ENCODE results near the gene BLCAP. TPM values are rescaled to one million over a fixed set of nuclear protein-coding genes. Genes with fewer than 3 reads are reported as not detected.
"Not testable (repeated sequence)": the region's sequence is repeated elsewhere in the genome, so short reads cannot be mapped to it uniquely, and the experiment has no call there.

BLCAP gene
- total and polyA plus RNA-seq, 2 experiments from 2014 or later: 65.8 to 71.9 TPM

DNA sequence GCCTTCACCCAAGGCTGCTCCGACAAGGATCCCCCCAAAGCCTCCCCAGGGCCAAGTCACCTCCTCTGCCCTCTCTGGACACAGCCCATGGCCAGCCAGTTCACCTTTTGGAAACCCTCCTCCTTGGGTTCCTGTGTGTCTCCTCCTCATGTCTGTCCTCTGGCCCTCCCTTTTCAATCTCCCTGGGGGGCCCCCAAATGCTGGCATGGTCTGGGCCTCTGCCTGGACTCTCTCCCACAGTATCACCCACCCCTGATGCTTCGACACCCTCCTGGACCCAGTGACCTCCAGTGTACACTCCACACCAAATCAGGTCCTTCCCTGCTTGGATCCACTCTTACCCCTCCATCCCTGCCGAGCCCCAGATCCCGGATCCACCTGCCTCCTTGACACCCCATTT lies 53.3 kb downstream of the BLCAP start:
- 93% methylated on average over 4 of the region's 4 CpGs for WGBS (ENCODE audit: low lambda C conversion rate, missing lambda C conversion rate)
- Histone ChIP-seq H3K79me2 (no peaks in the 10 kb centered on the region), H2AFZ (no peak overlapping the region), H3K4me1 (ENCODE audit: insufficient read depth) (no peaks in the 10 kb centered on the region), H3K9me2 (replicated peaks; ENCODE audit: insufficient read depth) (no peaks in the 10 kb centered on the region), H3K4me2 (no peak overlapping the region), H3K27me3 (no peaks in the 10 kb centered on the region), H4K20me1 (ENCODE audit: insufficient read depth, poor library complexity, severe bottlenecking) (no peaks in the 10 kb centered on the region), H3K36me3 (replicated peaks; ENCODE audit: insufficient read depth, low read depth) (no peaks in the 10 kb centered on the region), H3K27ac (no peak overlapping the region), H3K4me3 (no peak overlapping the region), H3K9me3 (ENCODE audit: low read depth) (no peaks in the 10 kb centered on the region)
- TF ChIP-seq EZH2 (IDR thresholded peaks at IDR 0.05; ENCODE audit: borderline replicate concordance): no peak
- DNase-seq (ENCODE audit: low spot score): no peak

DNA sequence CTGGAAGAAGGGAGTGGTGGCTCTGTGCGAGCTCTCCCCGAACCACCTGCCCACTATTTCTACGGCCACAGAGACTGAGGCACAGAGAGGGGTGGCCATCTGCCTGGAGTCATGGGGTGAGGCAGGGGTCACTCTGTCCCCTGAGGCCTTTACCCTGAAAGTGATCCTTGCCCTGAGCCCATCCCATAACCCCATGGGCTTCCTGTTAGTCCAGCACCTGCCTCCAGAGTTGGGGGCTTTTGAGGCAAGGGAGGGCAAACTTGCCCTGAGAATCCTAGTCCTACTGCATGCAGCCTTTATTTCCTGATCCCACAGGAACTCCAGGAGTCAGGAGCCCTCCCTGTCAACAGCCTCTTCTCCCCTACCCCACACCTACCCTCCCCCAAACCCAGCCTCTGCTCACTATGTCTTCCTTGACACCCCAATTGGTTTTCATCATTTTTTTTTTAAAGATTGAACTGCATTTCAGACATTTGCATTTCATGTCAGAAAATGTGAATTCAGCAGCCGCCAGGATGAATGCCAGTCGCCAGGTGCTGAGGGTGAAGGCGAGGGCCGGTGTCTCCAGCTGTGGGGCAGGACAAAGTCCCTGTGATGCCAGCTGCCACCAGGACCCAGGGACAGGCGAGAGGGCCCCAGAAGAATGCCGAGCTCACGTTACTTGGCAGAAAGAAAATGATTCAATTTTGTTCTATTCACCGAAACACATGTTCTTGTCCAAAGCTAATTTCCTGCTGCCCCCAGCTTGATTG lies 54.3 kb downstream of the BLCAP start:
- Histone ChIP-seq H3K4me1 (ENCODE audit: insufficient read depth) (no peaks in the 10 kb centered on the region), H2AFZ (no peak overlapping the region), H3K4me3 (no peak overlapping the region), H3K36me3 (replicated peaks; ENCODE audit: insufficient read depth, low read depth) (no peaks in the 10 kb centered on the region), H3K27me3 (no peaks in the 10 kb centered on the region), H3K79me2 (no peaks in the 10 kb centered on the region), H3K4me2 (no peak overlapping the region), H3K9me3 (ENCODE audit: low read depth) (no peaks in the 10 kb centered on the region), H3K27ac (no peak overlapping the region), H4K20me1 (ENCODE audit: insufficient read depth, poor library complexity, severe bottlenecking) (no peaks in the 10 kb centered on the region), H3K9me2 (replicated peaks; ENCODE audit: insufficient read depth) (no peaks in the 10 kb centered on the region)
- 86% methylated on average over 11 of the region's 11 CpGs for whole genome bisulfite sequencing (ENCODE audit: low lambda C conversion rate, missing lambda C conversion rate)
- DNase-seq (ENCODE audit: low spot score): no peak
- no peak for TF ChIP-seq EZH2phosphoT487 (IDR thresholded peaks at IDR 0.05; ENCODE audit: low read depth, severe bottlenecking, unreplicated experiment)
- no peak for TF ChIP-seq EZH2 (IDR thresholded peaks at IDR 0.05; ENCODE audit: borderline replicate concordance)
- TF ChIP-seq, protein P1, sequence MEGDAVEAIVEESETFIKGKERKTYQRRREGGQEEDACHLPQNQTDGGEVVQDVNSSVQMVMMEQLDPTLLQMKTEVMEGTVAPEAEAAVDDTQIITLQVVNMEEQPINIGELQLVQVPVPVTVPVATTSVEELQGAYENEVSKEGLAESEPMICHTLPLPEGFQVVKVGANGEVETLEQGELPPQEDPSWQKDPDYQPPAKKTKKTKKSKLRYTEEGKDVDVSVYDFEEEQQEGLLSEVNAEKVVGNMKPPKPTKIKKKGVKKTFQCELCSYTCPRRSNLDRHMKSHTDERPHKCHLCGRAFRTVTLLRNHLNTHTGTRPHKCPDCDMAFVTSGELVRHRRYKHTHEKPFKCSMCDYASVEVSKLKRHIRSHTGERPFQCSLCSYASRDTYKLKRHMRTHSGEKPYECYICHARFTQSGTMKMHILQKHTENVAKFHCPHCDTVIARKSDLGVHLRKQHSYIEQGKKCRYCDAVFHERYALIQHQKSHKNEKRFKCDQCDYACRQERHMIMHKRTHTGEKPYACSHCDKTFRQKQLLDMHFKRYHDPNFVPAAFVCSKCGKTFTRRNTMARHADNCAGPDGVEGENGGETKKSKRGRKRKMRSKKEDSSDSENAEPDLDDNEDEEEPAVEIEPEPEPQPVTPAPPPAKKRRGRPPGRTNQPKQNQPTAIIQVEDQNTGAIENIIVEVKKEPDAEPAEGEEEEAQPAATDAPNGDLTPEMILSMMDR (IDR thresholded peaks at IDR 0.05; ENCODE audit: poor library complexity): no peak

DNA sequence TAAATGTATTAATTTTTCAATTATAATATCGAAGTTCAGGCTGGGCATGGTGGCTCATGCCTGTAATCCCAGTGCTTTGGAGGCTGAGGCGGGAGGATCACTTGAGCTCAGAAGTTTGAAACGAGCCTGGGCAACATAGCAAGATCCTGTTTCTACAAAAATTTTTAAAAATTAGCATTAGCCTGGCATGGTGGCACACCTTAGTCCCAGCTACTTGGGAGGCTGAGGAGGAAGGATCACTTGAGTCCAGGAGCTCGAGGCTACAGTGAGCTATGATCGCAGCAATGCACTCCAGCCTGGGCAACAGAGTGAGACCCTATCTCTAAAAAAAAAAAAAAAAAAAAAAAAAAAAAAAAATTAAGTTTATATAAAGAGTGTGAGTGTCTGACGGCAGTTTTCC lies 55.2 kb downstream of the BLCAP start:
- H3K4me3 ChIP-seq; H3K9me3 ChIP-seq (ENCODE audit: low read depth); H4K20me1 ChIP-seq (ENCODE audit: insufficient read depth, poor library complexity, severe bottlenecking); H3K36me3 ChIP-seq (replicated peaks; ENCODE audit: insufficient read depth, low read depth); H3K27me3 ChIP-seq; H3K4me1 ChIP-seq (ENCODE audit: insufficient read depth); H3K9me2 ChIP-seq (replicated peaks; ENCODE audit: insufficient read depth); H2AFZ ChIP-seq; H3K27ac ChIP-seq; H3K79me2 ChIP-seq; DNase-seq (ENCODE audit: low spot score); H3K4me2 ChIP-seq: not testable (repeated sequence)
- WGBS (ENCODE audit: low lambda C conversion rate, missing lambda C conversion rate): 88% methylated on average over 6 of the region's 6 CpGs

- Histone ChIP-seq H3K4me3 (no peak overlapping the region), H4K20me1 (ENCODE audit: insufficient read depth, poor library complexity, severe bottlenecking) (no peaks in the 10 kb centered on the region), H3K79me2 (no peaks in the 10 kb centered on the region), H2AFZ (no peak overlapping the region), H3K36me3 (replicated peaks; ENCODE audit: insufficient read depth, low read depth) (no peaks in the 10 kb centered on the region), H3K27ac (no peak overlapping the region), H3K4me1 (ENCODE audit: insufficient read depth) (no peaks in the 10 kb centered on the region), H3K27me3 (no peaks in the 10 kb centered on the region), H3K9me3 (ENCODE audit: low read depth) (no peaks in the 10 kb centered on the region), H3K4me2 (no peak overlapping the region), H3K9me2 (replicated peaks; ENCODE audit: insufficient read depth) (no peaks in the 10 kb centered on the region)
- no peak for TF ChIP-seq EZH2 (IDR thresholded peaks at IDR 0.05; ENCODE audit: borderline replicate concordance)
- TF ChIP-seq, protein P1 (IDR thresholded peaks at IDR 0.05; ENCODE audit: poor library complexity): no peak
- TF ChIP-seq EZH2phosphoT487 (IDR thresholded peaks at IDR 0.05; ENCODE audit: low read depth, severe bottlenecking, unreplicated experiment): no peak
- DNase-seq (ENCODE audit: low spot score): no peak
- 85% methylated on average over 7 of the region's 7 CpGs for WGBS (ENCODE audit: low lambda C conversion rate, missing lambda C conversion rate)
Observed at GRCh38 chr20:37471741-37472235, 55.9 kb downstream of the BLCAP start.

GRCh38 chr20:37470190-37470589 lies 57.5 kb downstream of the BLCAP start:
- not testable (repeated sequence) for H3K79me2 ChIP-seq; H3K4me3 ChIP-seq; H3K4me2 ChIP-seq; H3K27me3 ChIP-seq; H2AFZ ChIP-seq; H3K27ac ChIP-seq; H3K36me3 ChIP-seq (replicated peaks; ENCODE audit: insufficient read depth, low read depth); H3K9me2 ChIP-seq (replicated peaks; ENCODE audit: insufficient read depth); H3K4me1 ChIP-seq (ENCODE audit: insufficient read depth); H4K20me1 ChIP-seq (ENCODE audit: insufficient read depth, poor library complexity, severe bottlenecking); H3K9me3 ChIP-seq (ENCODE audit: low read depth); DNase-seq (ENCODE audit: low spot score)
- 92% methylated on average over 8 of the region's 8 CpGs for WGBS (ENCODE audit: low lambda C conversion rate, missing lambda C conversion rate)

All from hepatocyte (in vitro differentiated cells).